SH-SY5Y (cell line): ENCODE data around the gene FBXW7.

Experiments
- GATA2 ChIP-seq: IDR thresholded peaks from 2 replicates; pipeline ENCODE4 v1.6.1; 2011; ENCODE audit warnings: mild to moderate bottlenecking, low read depth, low read length
- GATA3 ChIP-seq: IDR thresholded peaks from 2 replicates; pipeline ENCODE4 v1.6.1; 2011; ENCODE audit warnings: low read depth, mild to moderate bottlenecking, low read length, moderate library complexity

DNA sequence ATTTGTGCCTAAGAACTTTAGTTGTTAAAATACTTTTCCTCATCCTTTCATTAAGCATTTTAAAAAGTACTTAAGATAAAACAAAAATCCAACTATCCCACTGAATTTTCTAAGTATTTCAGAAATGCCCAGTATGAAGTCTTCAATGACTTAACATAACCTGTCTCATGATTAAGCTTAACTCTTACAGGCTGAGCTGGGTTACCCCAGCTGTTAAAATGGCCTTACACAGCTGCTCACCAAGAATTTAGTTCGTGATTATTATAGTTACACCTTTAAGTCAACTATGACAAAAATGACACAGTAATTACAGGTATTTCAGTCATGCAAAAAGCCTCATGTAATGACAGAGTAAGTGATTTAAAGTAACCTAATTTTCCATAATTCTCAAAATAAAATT, 145.7 kb downstream of the FBXW7 start:
- TF ChIP-seq GATA2 (no peak), GATA3 (no peak)
